K562 (cell line): ENCODE data around the gene CHPF. TPM values are rescaled to one million over a fixed set of nuclear protein-coding genes. Genes with fewer than 3 reads are reported as not detected.

Experiments used
- CBFA2T3 ChIP-seq: fragments of 450-650 bp; IDR thresholded peaks from 2 replicates; pipeline ENCODE4 v1.6.1; 2017
- CEBPG ChIP-seq, 3 experiments: fragments of 200-800 bp in 1 of 3; sonication (Bioruptor generic) in 1 of 3; sonication (generic) in 1 of 3; formaldehyde crosslinking in 1 of 3; IDR thresholded peaks in 2 of 3; conservative IDR thresholded peaks in 1 of 3; 2 replicates each; pipeline versions ENCODE4 v1.6.1 to v1.8.0; 2016 to 2022; ENCODE audit warnings: missing compliant biosample characterization in 2 of 3, missing genetic modification characterization in 2 of 3, mild to moderate bottlenecking in 1 of 3, missing genetic modification reagents in 1 of 3
- ESRRB ChIP-seq: fragments of 250-450 bp; sonication (Bioruptor Pico); IDR thresholded peaks from 2 replicates; pipeline ENCODE4 v1.5.0; 2020; ENCODE audit warnings: mild to moderate bottlenecking, moderate library complexity, borderline replicate concordance
- MYNN ChIP-seq, 2 experiments: sonication (generic); formaldehyde crosslinking in 1 of 2; IDR thresholded peaks; 2 replicates each; pipeline versions ENCODE4 v1.5.0 to v1.6.1; 2016 to 2020; ENCODE audit warnings: antibody characterized with exemption in 1 of 2, missing genetic modification reagents in 1 of 2
- NEUROD1 ChIP-seq: fragments of 150-350 bp; IDR thresholded peaks from 2 replicates; pipeline ENCODE4 v1.6.1; 2014; ENCODE audit warnings: borderline replicate concordance, low read length, low read depth; ENCODE audit not compliant: partially characterized antibody
- NFE2 ChIP-seq: IDR thresholded peaks from 2 replicates; pipeline ENCODE4 v1.6.1; 2014; ENCODE audit warnings: antibody characterized with exemption, low read depth
- POLR2A ChIP-seq: fragments of 450-650 bp; conservative IDR thresholded peaks from 2 replicates; pipeline ENCODE4 v1.6.1; 2016
- POU5F1 ChIP-seq: fragments of 150-350 bp; IDR thresholded peaks from 2 replicates; pipeline ENCODE4 v1.6.1; 2014; ENCODE audit warnings: borderline replicate concordance, low read length, low read depth, mild to moderate bottlenecking; ENCODE audit not compliant: partially characterized antibody
- PREB ChIP-seq: sonication (generic); formaldehyde crosslinking; IDR thresholded peaks from 2 replicates; pipeline ENCODE4 v1.8.1; 2023; ENCODE audit warnings: mild to moderate bottlenecking, missing genetic modification reagents
- TCF7 ChIP-seq: sonication (generic); IDR thresholded peaks from 2 replicates; pipeline ENCODE4 v1.6.1; 2016; ENCODE audit warnings: antibody characterized with exemption, borderline replicate concordance
- TRIM24 ChIP-seq, 2 experiments: fragments of 450-650 bp; IDR thresholded peaks; 2 replicates each; pipeline ENCODE4 v1.6.1; 2016
- ZBED1 ChIP-seq: IDR thresholded peaks from 2 replicates; pipeline ENCODE4 v1.6.1; 2014
- ZC3H8 ChIP-seq: fragments of 450-650 bp; IDR thresholded peaks from 2 replicates; pipeline ENCODE4 v1.6.1; 2017
- ZNF121 ChIP-seq: sonication (generic); formaldehyde crosslinking; conservative IDR thresholded peaks from 2 replicates; pipeline ENCODE4 v1.8.0; 2022; ENCODE audit warnings: missing genetic modification reagents
- ZNF57 ChIP-seq: fragments of 450-650 bp; formaldehyde crosslinking; IDR thresholded peaks from 2 replicates; pipeline ENCODE4 v1.4.0; 2020; ENCODE audit warnings: mild to moderate bottlenecking, moderate library complexity
- ZNF592 ChIP-seq: fragments of 450-650 bp; IDR thresholded peaks from 2 replicates; pipeline ENCODE4 v1.6.1; 2017; ENCODE audit warnings: antibody characterized with exemption, mild to moderate bottlenecking
- ZNF696 ChIP-seq: fragments of 250-450 bp; sonication (Bioruptor Pico); conservative IDR thresholded peaks from 2 replicates; pipeline ENCODE4 v1.4.0; 2020; ENCODE audit warnings: mild to moderate bottlenecking, moderate library complexity
- polyA plus RNA-seq, 8 experiments: library from polyadenylated mRNA; depleted of rRNA in 4 of 8; stranded (reverse) in 5 of 8; unstranded in 3 of 8; fragments of >200 nt; fragmentation: Nextera tagmentation in 2 of 8; fragmentation: Illumina TruSeq in 1 of 8; extraction: Ambion mirVana in 2 of 8; extraction: Trizol in 1 of 8; gene quantifications; 2 replicates each; pipeline versions ENCODE4 v1.2.1 to v1.2.3, GENCODE V29; 2011 to 2014; ENCODE audit warnings: inconsistent platforms in 1 of 8, missing spikeins in 1 of 8
- total RNA-seq, 7 experiments: library from RNA; depleted of rRNA in 6 of 7; stranded (reverse); fragments of >200 nt in 6 of 7; fragmentation: Illumina TruSeq in 2 of 7; extraction: Trizol in 2 of 7; gene quantifications; 2 replicates each; pipeline versions ENCODE4 v1.2.1 to v1.2.3, GENCODE V29; 2011 to 2021; ENCODE audit warnings: low replicate concordance in 1 of 7
- TF ChIP-seq, protein P1 (sequence below): fragments of 250-450 bp; sonication (Bioruptor Pico); IDR thresholded peaks from 2 replicates; pipeline ENCODE4 v1.4.0; 2020; ENCODE audit warnings: mild to moderate bottlenecking
- TF ChIP-seq, protein P2 (sequence below), 2 experiments: IDR thresholded peaks; 2 replicates each; pipeline ENCODE4 v1.6.1; 2012; ENCODE audit warnings: improper control_type of control experiment in 2 of 2, low read depth in 2 of 2, low read length in 2 of 2, borderline replicate concordance in 1 of 2

The CHPF gene
- total and polyA plus RNA-seq, 9 of the 15 experiments (the other 6 are each of a cell fraction or from before 2014, with no cell fraction given), result 0.15 to 57.2 (median 7.9) TPM

GRCh38 chr2:219509780-219510511 lies 33.7 kb downstream of the CHPF start (continued):
- no peak; the same call in 1 of the 2 replicates for TF ChIP-seq ZNF592
- no peak for TF ChIP-seq ESRRB (CRISPR knock-in tag)
- 0 out of 2 replicates have a peak, but pooled peaks have one; percentile 12 for TF ChIP-seq CEBPG (CRISPR knock-in tag; IDR thresholded peaks at IDR 0.05)
- no peak for TF ChIP-seq CEBPG (tag; conservative IDR thresholded peaks at IDR 0.05 in 1 of 2, IDR thresholded peaks at IDR 0.05 in 1 of 2)
- TF ChIP-seq NFE2, result no peak; the same call in 1 of the 2 replicates
- peak; percentile 90 to 91 for TF ChIP-seq TRIM24 (IDR thresholded peaks at IDR 0.05)
- TF ChIP-seq ZNF57 (CRISPR knock-in tag), result no peak
- no peak for TF ChIP-seq ZC3H8
- no peak for TF ChIP-seq PREB (CRISPR knock-in tag)
- peak; percentile 85 for TF ChIP-seq MYNN (IDR thresholded peaks at IDR 0.05)
- TF ChIP-seq MYNN (CRISPR knock-in tag; IDR thresholded peaks at IDR 0.05), result no peak
- peak; percentile 91; the same call in 1 of the 2 replicates for TF ChIP-seq ZBED1
- TF ChIP-seq TCF7, result peak; percentile 51; the same call in 1 of the 2 replicates
- TF ChIP-seq ZNF121 (CRISPR knock-in tag), result no peak
- TF ChIP-seq CBFA2T3, result peak; percentile 99
- peak; percentile 17; the same call in 1 of the 2 replicates for TF ChIP-seq POLR2A
- TF ChIP-seq, protein P1, sequence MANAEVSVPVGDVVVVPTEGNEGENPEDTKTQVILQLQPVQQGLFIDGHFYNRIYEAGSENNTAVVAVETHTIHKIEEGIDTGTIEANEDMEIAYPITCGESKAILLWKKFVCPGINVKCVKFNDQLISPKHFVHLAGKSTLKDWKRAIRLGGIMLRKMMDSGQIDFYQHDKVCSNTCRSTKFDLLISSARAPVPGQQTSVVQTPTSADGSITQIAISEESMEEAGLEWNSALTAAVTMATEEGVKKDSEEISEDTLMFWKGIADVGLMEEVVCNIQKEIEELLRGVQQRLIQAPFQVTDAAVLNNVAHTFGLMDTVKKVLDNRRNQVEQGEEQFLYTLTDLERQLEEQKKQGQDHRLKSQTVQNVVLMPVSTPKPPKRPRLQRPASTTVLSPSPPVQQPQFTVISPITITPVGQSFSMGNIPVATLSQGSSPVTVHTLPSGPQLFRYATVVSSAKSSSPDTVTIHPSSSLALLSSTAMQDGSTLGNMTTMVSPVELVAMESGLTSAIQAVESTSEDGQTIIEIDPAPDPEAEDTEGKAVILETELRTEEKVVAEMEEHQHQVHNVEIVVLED (CRISPR knock-in tag), result no peak
- TF ChIP-seq NEUROD1, result peak; percentile 83
- TF ChIP-seq POU5F1, result no peak
- TF ChIP-seq, protein P2, sequence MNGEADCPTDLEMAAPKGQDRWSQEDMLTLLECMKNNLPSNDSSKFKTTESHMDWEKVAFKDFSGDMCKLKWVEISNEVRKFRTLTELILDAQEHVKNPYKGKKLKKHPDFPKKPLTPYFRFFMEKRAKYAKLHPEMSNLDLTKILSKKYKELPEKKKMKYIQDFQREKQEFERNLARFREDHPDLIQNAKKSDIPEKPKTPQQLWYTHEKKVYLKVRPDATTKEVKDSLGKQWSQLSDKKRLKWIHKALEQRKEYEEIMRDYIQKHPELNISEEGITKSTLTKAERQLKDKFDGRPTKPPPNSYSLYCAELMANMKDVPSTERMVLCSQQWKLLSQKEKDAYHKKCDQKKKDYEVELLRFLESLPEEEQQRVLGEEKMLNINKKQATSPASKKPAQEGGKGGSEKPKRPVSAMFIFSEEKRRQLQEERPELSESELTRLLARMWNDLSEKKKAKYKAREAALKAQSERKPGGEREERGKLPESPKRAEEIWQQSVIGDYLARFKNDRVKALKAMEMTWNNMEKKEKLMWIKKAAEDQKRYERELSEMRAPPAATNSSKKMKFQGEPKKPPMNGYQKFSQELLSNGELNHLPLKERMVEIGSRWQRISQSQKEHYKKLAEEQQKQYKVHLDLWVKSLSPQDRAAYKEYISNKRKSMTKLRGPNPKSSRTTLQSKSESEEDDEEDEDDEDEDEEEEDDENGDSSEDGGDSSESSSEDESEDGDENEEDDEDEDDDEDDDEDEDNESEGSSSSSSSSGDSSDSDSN (IDR thresholded peaks at IDR 0.05; ENCODE audit: borderline replicate concordance in 1 of 2, low read depth in 2 of 2, low read length in 2 of 2), result no peak
- TF ChIP-seq ZNF696 (CRISPR knock-in tag), result no peak
